Epithelial cell of alveolus of lung (primary cell): ENCODE measurements around the gene ZNF180. TPM values are rescaled to one million over a fixed set of nuclear protein-coding genes. Genes with fewer than 3 reads are reported as not detected.

Experiments used
- total RNA-seq: library from RNA; depleted of rRNA; stranded (reverse); fragments of >200 nt; gene quantifications from 2 replicates; pipeline ENCODE4 v1.2.1, GENCODE V29; 2015

ZNF180 gene
- total RNA-seq, result 6.2 and 6.6 TPM in 2 replicates

GRCh38 chr19:44499962-44500949, at the start of gene ZNF180:
Gene ZNF180, minus strand, starts transcription at chr19:44500522. Its CDS starts 3,188 bp downstream, at chr19:44497334.

DNA sequence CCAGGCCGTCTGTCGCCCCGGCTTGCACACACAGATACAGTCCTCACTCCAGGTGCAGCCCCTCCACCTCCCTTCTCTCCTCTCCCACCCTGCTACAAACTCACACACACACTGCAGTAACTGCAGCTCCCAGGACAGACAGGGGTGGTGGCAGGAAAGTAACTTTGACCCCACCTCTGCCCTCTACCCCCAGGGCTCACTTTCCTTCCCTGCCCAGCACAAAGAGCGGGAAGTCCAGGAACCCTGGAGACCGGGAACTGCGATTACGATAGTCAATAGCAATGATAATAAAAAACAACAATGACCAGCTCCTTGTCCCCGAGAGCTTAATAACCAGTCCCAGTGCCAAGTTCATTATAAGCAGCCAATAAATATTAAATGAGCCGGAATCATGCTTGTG, 29.2 kb upstream of the ZNF180 start, which contains the start of gene CEACAM20:
Gene CEACAM20, minus strand, starts transcription at position 140 of the 400 bp plus-strand sequence. CDS start 166 bp downstream, outside the sequence.

GRCh38 chr19:44447916-44448674, 52.2 kb downstream of the ZNF180 start, which contains the start of gene ZNF229:
Gene ZNF229, minus strand, starts transcription at chr19:44448472. Its CDS starts 5,625 bp downstream, at chr19:44442847.

Other genes starting within 250 kb of the ZNF180 start
- 0.56 and 0.65 TPM in 2 replicates for gene ZNF233, start 240.6 kb downstream of the ZNF180 start, total RNA-seq
- gene ZNF235, start 195.5 kb downstream of the ZNF180 start, total RNA-seq, result 1.2 and 4.0 TPM in 2 replicates
- gene ZNF112, start 143.8 kb downstream of the ZNF180 start, total RNA-seq, result 2.3 and 4.3 TPM in 2 replicates
- gene ZNF285, start 98.9 kb downstream of the ZNF180 start, total RNA-seq, result 0.52 and 0.72 TPM in 2 replicates
- 5.7 and 6.5 TPM in 2 replicates for gene ZNF229, start 52.0 kb downstream of the ZNF180 start, total RNA-seq
- gene CEACAM20, start 29.2 kb upstream of the ZNF180 start, total RNA-seq, result not detected in 2 replicates
- gene IGSF23, start 113.0 kb upstream of the ZNF180 start, total RNA-seq, result not detected in 2 replicates
- 30.6 and 96.3 TPM in 2 replicates for gene PVR, start 143.4 kb upstream of the ZNF180 start, total RNA-seq
- gene CEACAM19, start 171.0 kb upstream of the ZNF180 start, total RNA-seq, result 0.24 and 1.0 TPM in 2 replicates
- gene CEACAM16, start 198.6 kb upstream of the ZNF180 start, total RNA-seq, result not detected in 2 replicates
- 33.4 and 58.0 TPM in 2 replicates for gene BCL3, start 248.2 kb upstream of the ZNF180 start, total RNA-seq